B cell (primary cell): ENCODE results near the gene FSTL3. TPM values are rescaled to one million over a fixed set of nuclear protein-coding genes. Genes with fewer than 3 reads are reported as not detected.
"Not testable (repeated sequence)": the region's sequence is repeated elsewhere in the genome, so short reads cannot be mapped to it uniquely, and the experiment has no call there.

Experiments used
- ATAC-seq: fragments of 200-7000 bp; cut with Tn5 transposase; one replicate; pipeline ENCODE4 v1.10.0; 2021; ENCODE audit warnings: low read depth, mild to moderate bottlenecking, moderate number of reproducible peaks, moderate library complexity
- CTCF ChIA-PET: fragments of 350-600 bp; sonication (Branson Sonifier 250); formaldehyde crosslinking; loops from one replicate; lab custom pipeline; 2021; ENCODE audit warnings: antibody characterized with exemption, inconsistent platforms; lab: Charles Lee
- POLR2A ChIA-PET: fragments of 350-600 bp; sonication (Branson Sonifier 250); formaldehyde crosslinking; loops from one replicate; lab custom pipeline; 2021; ENCODE audit warnings: antibody characterized with exemption; lab: Charles Lee
- DNase-seq: peaks from one replicate; pipeline ENCODE4 v3.0.0; 2013
- H2AFZ ChIP-seq: 2 replicates; pipeline ENCODE4 v1.6.1; 2012; ENCODE audit warnings: mild to moderate bottlenecking, low read depth, low read length; ENCODE audit not compliant: insufficient read depth, poor library complexity, severe bottlenecking
- H3K27ac ChIP-seq, 2 donors: 1 replicate in 1 of 2; 2 replicates in 1 of 2; pipeline ENCODE4 v1.5.1; 2012 to 2013; ENCODE audit warnings: low read length in 2 of 2, mild to moderate bottlenecking in 2 of 2, moderate library complexity in 1 of 2
- H3K27me3 ChIP-seq, 4 experiments: fragments of 200-600 bp in 1 of 4; sonication (generic) in 1 of 4; replicated peaks in 1 of 4; 1 replicate in 2 of 4; 2 replicates in 2 of 4; pipeline versions ENCODE4 v1.6.1 to v1.7.0; 2013 to 2016; ENCODE audit warnings: low read length in 3 of 4, mild to moderate bottlenecking in 2 of 4, mixed read lengths in 1 of 4, moderate library complexity in 1 of 4; ENCODE audit not compliant: insufficient read depth in 4 of 4, control insufficient read depth in 3 of 4; ENCODE audit errors: control extremely low read depth in 1 of 4
- H3K36me3 ChIP-seq, 2 experiments: replicated peaks in 1 of 2; 1 replicate in 1 of 2; 2 replicates in 1 of 2; pipeline versions ENCODE4 v1.6.1 to v1.7.1; 2013; ENCODE audit warnings: low read length in 1 of 2; ENCODE audit not compliant: insufficient read depth in 2 of 2, control insufficient read depth in 1 of 2; ENCODE audit errors: control extremely low read depth in 1 of 2, extremely low read depth in 1 of 2
- H3K4me1 ChIP-seq, 2 donors: fragments of 200-600 bp in 1 of 2; sonication (generic) in 1 of 2; 1 replicate in 1 of 2; 2 replicates in 1 of 2; pipeline versions ENCODE4 v1.5.1 to v1.6.1; 2013 to 2017; ENCODE audit warnings: low read length in 2 of 2; ENCODE audit not compliant: control insufficient read depth in 2 of 2, insufficient read depth in 2 of 2
- H3K4me2 ChIP-seq: replicated peaks from 2 replicates; pipeline ENCODE3; 2012; ENCODE audit warnings: mild to moderate bottlenecking, low read depth, low read length; ENCODE audit not compliant: poor library complexity, severe bottlenecking
- H3K4me3 ChIP-seq, 5 experiments: fragments of 200-600 bp in 1 of 5; sonication (generic) in 1 of 5; 1 replicate in 3 of 5; 2 replicates in 2 of 5; pipeline versions ENCODE4 v1.5.1 to v1.7.0; 2011 to 2016; ENCODE audit warnings: low read length in 4 of 5, mild to moderate bottlenecking in 4 of 5, low read depth in 2 of 5, control low read depth in 1 of 5, moderate library complexity in 1 of 5; ENCODE audit not compliant: insufficient read depth in 1 of 5; ENCODE audit errors: control extremely low read depth in 1 of 5, extremely low read depth in 1 of 5
- H3K79me2 ChIP-seq: fragments of 200-600 bp; sonication (generic); one replicate; pipeline ENCODE4 v1.6.0; 2016; ENCODE audit warnings: low read length; ENCODE audit not compliant: control insufficient read depth, insufficient read depth
- H3K9ac ChIP-seq: fragments of 200-600 bp; sonication (generic); 2 replicates; pipeline ENCODE4 v1.6.1; 2017; ENCODE audit warnings: mild to moderate bottlenecking, low read length, moderate library complexity
- H3K9me3 ChIP-seq, 3 donors: one replicate each; pipeline versions ENCODE4 v1.6.1 to v1.7.1; 2013; ENCODE audit warnings: low read length in 2 of 3; ENCODE audit not compliant: control insufficient read depth in 2 of 3, insufficient read depth in 1 of 3; ENCODE audit errors: control extremely low read depth in 1 of 3
- H4K20me1 ChIP-seq: 2 replicates; pipeline ENCODE4 v1.6.0; 2012; ENCODE audit warnings: mild to moderate bottlenecking, low read length; ENCODE audit not compliant: insufficient read depth, control insufficient read depth, poor library complexity, severe bottlenecking
- H3K27ac Mint-ChIP-seq: one replicate; pipeline ENCODE4 v1.8.0; 2021; ENCODE audit warnings: mixed read lengths
- H3K27me3 Mint-ChIP-seq: one replicate; pipeline ENCODE4 v1.8.0; 2021; ENCODE audit warnings: mixed read lengths
- H3K4me1 Mint-ChIP-seq: one replicate; pipeline ENCODE4 v1.8.0; 2021; ENCODE audit warnings: mixed read lengths
- H3K4me3 Mint-ChIP-seq: one replicate; pipeline ENCODE4 v1.8.0; 2021; ENCODE audit warnings: mixed read lengths
- H3K9me3 Mint-ChIP-seq: one replicate; pipeline ENCODE4 v1.8.0; 2022; ENCODE audit warnings: mixed read lengths; ENCODE audit not compliant: insufficient read depth
- EZH2 ChIP-seq: IDR thresholded peaks from 2 replicates; pipeline ENCODE4 v1.6.1; 2012; ENCODE audit warnings: borderline replicate concordance, low read depth, mild to moderate bottlenecking, moderate library complexity, low read length; ENCODE audit not compliant: insufficient read depth, poor library complexity, severe bottlenecking
- WGBS: methylation state at CpG from one replicate; pipeline ENCODE4 v1.1.5; 2013; ENCODE audit warnings: missing lambda C conversion rate; ENCODE audit not compliant: insufficient coverage; 5-methylcytosine and 5-hydroxymethylcytosine counted together
- intact Hi-C: fragments of 100-400 bp; cut with micrococcal nuclease; formaldehyde crosslinking; loops from one replicate; pipeline ENCODE4 v1.10.0; 2022
- polyA minus RNA-seq: library from RNA; depleted of rRNA, polyadenylated mRNA; stranded (reverse); fragments of >200 nt; gene quantifications from 2 replicates; pipeline ENCODE4 v1.2.3, GENCODE V29; 2012
- polyA plus RNA-seq: library from polyadenylated mRNA; depleted of rRNA; stranded (reverse); fragments of >200 nt; gene quantifications from 2 replicates; pipeline ENCODE4 v1.2.3, GENCODE V29; 2012
- total RNA-seq, 2 donors: library from RNA; stranded (reverse); fragments of 120-200 nt in 1 of 2; gene quantifications; 1 replicate in 1 of 2; 2 replicates in 1 of 2; pipeline versions ENCODE4 v1.2.3 to v1.2.4, GENCODE V29; 2013 to 2022
- TF ChIP-seq, protein P1 (sequence below): fragments of 200-600 bp; IDR thresholded peaks from one replicate; pipeline ENCODE4 v1.8.0; 2022; ENCODE audit warnings: antibody characterized with exemption, mild to moderate bottlenecking

FSTL3 gene
- 5.6 and 5.8 TPM in 2 replicates for total RNA-seq
- 3.6 TPM for total RNA-seq (2013)
- polyA plus RNA-seq, result 2.6 and 5.8 TPM in 2 replicates
- 3.6 and 6.0 TPM in 2 replicates for polyA minus RNA-seq

DNA sequence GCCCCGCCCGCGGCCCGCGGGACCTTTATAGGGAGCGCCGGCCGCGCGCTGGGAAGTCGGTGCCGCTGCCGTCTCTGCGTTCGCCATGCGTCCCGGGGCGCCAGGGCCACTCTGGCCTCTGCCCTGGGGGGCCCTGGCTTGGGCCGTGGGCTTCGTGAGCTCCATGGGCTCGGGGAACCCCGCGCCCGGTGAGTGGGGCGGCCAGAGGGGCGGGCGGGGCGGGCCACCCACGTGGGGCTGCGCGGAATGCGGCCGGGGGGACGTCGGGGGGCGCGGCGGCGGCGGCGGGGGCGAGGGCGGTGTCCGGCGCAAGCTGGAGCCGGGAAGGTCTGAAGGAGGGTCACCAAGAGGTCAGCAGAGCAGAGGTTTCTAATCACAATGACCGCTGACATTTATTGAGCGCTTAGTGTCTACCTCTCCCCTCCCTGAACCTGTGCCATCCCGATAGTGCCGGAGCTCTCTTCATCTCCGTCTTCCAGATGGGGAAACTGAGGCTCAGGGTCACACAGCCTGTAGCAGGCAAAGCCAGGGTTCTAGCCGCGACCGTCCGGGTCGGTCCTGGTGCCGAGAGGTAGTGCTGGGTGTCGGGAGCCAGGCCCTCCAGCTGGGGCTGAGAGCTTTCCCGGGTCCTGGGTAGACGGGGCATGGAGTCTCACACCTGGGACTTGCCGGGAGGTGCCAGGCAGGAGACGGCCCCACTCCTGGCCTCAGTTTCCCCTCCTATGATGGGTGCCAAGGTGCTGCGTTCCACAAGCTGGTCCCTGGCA, at the start of gene FSTL3:
TSS of gene FSTL3 (plus strand) at position 54 of the 767 bp plus-strand sequence. CDS start at position 86, 32 bp downstream.
- Histone ChIP-seq H3K4me2 (peak within 1 kb of the TSS; percentile 22), H3K27me3 (peaks cover 0 to 38% (median 12%) of the 10 kb centered on the region in 4 experiments)
- no peaks in the 10 kb centered on the region for H3K9me3 Mint-ChIP-seq

DNA sequence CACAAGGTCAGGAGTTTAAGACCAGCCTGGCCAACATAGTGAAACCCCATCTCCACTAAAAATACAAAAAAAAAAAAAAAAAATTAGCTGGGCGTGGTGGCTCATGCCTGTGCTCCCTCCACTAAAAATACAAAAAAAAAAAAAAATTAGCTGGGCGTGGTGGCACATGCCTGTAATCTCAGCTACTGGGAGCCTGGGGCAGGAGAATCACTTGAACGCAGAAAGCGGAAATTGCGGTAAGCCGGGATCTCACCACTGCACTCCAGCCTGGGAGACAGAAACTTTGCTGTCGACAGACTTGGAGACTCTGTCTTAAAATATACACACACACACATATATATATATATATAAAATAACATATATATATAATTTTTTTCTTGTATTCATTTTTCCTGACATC, 49.6 kb upstream of the FSTL3 start:
- H3K4me2 ChIP-seq, H3K9ac ChIP-seq, H3K4me1 ChIP-seq, H3K4me1 Mint-ChIP-seq, H3K27me3 ChIP-seq, intact Hi-C loops, H2AFZ ChIP-seq, H3K27me3 Mint-ChIP-seq, H3K9me3 ChIP-seq, ATAC-seq, H3K27ac Mint-ChIP-seq, H3K27ac ChIP-seq, H3K4me3 ChIP-seq, DNase-seq, H3K4me3 Mint-ChIP-seq, H3K9me3 Mint-ChIP-seq: not testable (repeated sequence)
- POLR2A ChIA-PET, result interaction anchor here (0.7 to 1.1 kb wide), 2 partner anchors 10 to 788 kb away, joined by 3 read pairs; no protein-coding TSS in a partner anchor
- Histone ChIP-seq H3K36me3 (peaks cover 0 to 38% of the 10 kb centered on the region in 2 experiments), H3K79me2 (peaks cover 35% of the 10 kb centered on the region), H4K20me1 (peaks cover 38% of the 10 kb centered on the region)
- 100% methylated on average over 4 of the region's 7 CpGs for WGBS
- CTCF ChIA-PET, result interaction anchor here (1.4 to 2.4 kb wide), 2 partner anchors 43 to 108 kb away, joined by 4 to 5 read pairs; no protein-coding TSS in a partner anchor

More for the DNA sequence above, at the start of gene FSTL3:
- 12% methylated on average over 62 of the region's 63 CpGs for WGBS
- DNase-seq, result no peak
- peaks cover 12% of the 10 kb centered on the region for H3K4me1 Mint-ChIP-seq
- TF ChIP-seq, protein P1, sequence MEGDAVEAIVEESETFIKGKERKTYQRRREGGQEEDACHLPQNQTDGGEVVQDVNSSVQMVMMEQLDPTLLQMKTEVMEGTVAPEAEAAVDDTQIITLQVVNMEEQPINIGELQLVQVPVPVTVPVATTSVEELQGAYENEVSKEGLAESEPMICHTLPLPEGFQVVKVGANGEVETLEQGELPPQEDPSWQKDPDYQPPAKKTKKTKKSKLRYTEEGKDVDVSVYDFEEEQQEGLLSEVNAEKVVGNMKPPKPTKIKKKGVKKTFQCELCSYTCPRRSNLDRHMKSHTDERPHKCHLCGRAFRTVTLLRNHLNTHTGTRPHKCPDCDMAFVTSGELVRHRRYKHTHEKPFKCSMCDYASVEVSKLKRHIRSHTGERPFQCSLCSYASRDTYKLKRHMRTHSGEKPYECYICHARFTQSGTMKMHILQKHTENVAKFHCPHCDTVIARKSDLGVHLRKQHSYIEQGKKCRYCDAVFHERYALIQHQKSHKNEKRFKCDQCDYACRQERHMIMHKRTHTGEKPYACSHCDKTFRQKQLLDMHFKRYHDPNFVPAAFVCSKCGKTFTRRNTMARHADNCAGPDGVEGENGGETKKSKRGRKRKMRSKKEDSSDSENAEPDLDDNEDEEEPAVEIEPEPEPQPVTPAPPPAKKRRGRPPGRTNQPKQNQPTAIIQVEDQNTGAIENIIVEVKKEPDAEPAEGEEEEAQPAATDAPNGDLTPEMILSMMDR, result no peak
- no peak for TF ChIP-seq EZH2
- peaks cover 13 to 24% of the 10 kb centered on the region in 2 donors for H3K4me1 ChIP-seq
- peaks cover 0 to 24% (median 0%) of the 10 kb centered on the region in 3 donors for H3K9me3 ChIP-seq
- H3K79me2 ChIP-seq, result no peaks in the 10 kb centered on the region
- no peaks in the 10 kb centered on the region for H3K36me3 ChIP-seq
- POLR2A ChIA-PET, result no interaction called here
- H3K27ac ChIP-seq, result no peak within 1 kb of the TSS
- H3K4me3 Mint-ChIP-seq, result peak within 1 kb of the TSS; percentile 13
- peaks cover 14% of the 10 kb centered on the region for H3K27me3 Mint-ChIP-seq
- H3K27ac Mint-ChIP-seq, result no peak within 1 kb of the TSS
- CTCF ChIA-PET, result no interaction called here
- no peak within 1 kb of the TSS for H3K9ac ChIP-seq
- no peak within 1 kb of the TSS for H3K4me3 ChIP-seq
- no peak for ATAC-seq
- H2AFZ ChIP-seq, result no peak within 1 kb of the TSS
- H4K20me1 ChIP-seq, result peaks cover 19% of the 10 kb centered on the region
- intact Hi-C loops, result no loop called here
